Subcutaneous adipose tissue (tissue), 4 donors: ENCODE measurements around the gene MKX. TPM values are rescaled to one million over a fixed set of nuclear protein-coding genes. Genes with fewer than 3 reads are reported as not detected.

Experiments
- total RNA-seq, 4 donors: library from RNA; depleted of rRNA; stranded (reverse); fragments of >200 nt; gene quantifications; one replicate each; pipeline ENCODE4 v1.1.0, GENCODE V29; 2016
- TF ChIP-seq, protein P1 (sequence below): fragments of 450-650 bp; IDR thresholded peaks from one replicate; pipeline ENCODE4 v1.5.1; 2016; ENCODE audit warnings: low read depth, mild to moderate bottlenecking, control low read depth, antibody characterized with exemption, moderate library complexity

Gene MKX
- total RNA-seq, 4 donors from 2014 or later = 0.51 to 4.1 (median 2.1) TPM

DNA sequence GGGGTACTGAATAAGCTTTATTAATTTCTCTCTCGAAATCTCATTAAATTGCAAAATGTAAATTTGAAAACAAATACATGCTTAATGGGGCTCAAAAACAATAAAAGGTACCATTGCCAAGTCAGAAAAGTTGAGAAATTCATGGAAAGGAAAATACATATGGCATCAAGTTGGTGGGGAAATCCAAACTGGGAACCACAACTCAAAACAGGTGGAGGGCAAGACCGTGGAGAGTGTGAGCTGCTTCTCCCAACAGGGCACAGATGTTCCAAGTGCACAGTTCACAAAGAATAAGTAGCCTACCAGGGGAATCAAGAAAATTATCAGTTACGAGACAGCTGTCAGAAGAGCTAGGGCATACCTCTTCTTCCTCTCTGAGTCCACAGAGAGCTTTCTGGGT lies 26.6 kb downstream of the MKX start:
- TF ChIP-seq, protein P1, sequence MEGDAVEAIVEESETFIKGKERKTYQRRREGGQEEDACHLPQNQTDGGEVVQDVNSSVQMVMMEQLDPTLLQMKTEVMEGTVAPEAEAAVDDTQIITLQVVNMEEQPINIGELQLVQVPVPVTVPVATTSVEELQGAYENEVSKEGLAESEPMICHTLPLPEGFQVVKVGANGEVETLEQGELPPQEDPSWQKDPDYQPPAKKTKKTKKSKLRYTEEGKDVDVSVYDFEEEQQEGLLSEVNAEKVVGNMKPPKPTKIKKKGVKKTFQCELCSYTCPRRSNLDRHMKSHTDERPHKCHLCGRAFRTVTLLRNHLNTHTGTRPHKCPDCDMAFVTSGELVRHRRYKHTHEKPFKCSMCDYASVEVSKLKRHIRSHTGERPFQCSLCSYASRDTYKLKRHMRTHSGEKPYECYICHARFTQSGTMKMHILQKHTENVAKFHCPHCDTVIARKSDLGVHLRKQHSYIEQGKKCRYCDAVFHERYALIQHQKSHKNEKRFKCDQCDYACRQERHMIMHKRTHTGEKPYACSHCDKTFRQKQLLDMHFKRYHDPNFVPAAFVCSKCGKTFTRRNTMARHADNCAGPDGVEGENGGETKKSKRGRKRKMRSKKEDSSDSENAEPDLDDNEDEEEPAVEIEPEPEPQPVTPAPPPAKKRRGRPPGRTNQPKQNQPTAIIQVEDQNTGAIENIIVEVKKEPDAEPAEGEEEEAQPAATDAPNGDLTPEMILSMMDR = no peak

GRCh38 chr10:27717861-27718260 lies 27.8 kb downstream of the MKX start:
- TF ChIP-seq, protein P1 = no peak

DNA sequence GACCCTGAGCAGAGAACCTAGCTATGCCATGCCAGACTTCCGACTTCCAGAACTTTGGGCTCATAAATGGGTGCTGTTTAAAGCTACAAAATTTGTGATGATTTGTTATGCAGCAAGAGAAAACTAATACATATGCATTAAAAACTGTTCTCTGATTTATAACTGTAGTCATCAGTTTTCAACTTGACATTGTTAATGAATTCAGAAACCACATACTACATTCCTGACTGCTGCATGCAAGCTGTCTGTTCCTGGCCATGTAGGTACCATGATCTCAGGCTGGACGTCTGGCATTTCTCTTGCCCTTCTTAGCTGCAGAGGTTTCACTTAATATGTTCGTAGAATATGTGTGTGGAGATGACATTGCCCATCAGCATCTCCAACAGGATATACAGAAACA lies 28.4 kb downstream of the MKX start:
- TF ChIP-seq, protein P1 = no peak

- TF ChIP-seq, protein P1 = no peak
Observed at GRCh38 chr10:27716521-27716920, 29.1 kb downstream of the MKX start.

GRCh38 chr10:27715505-27715904 lies 30.1 kb downstream of the MKX start:
- TF ChIP-seq, protein P1 = no peak

GRCh38 chr10:27714349-27714748 lies 31.3 kb downstream of the MKX start:
- TF ChIP-seq, protein P1 = no peak

DNA sequence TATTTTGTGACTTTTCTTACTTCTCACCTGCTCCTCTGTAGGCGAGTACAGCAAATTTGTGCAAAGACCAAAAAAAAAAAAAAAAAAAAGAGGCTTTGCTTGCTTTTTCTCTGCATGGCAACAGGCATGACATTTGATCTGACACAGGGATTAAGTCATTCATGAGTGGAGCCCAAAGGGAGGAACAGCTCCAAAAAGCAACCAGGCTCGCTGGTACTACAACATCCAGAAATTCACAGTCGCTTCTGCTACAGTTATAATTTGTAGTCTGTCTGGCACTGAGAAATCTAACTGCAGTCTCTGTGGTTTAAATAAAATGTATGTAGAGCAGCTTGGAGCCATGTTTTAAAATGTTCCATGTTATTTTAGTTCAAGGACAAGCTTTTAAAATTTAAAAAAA lies 31.7 kb downstream of the MKX start:
- TF ChIP-seq, protein P1 = no peak
